CD4-positive, alpha-beta T cell treated with Interleukin-17A for 1 hour (primary cell): ENCODE measurements around the gene TMCC2.
"Not testable (repeated sequence)": the region's sequence is repeated elsewhere in the genome, so short reads cannot be mapped to it uniquely, and the experiment has no call there.

Source experiments
- DNase-seq: peaks from one replicate; pipeline ENCODE4 v3.0.0-alpha.2; 2020

The TMCC2 gene

GRCh38 chr1:205227584-205228013 is at the start of gene TMCC2:
TMCC2 (plus strand) TSS chr1:205227946; CDS start chr1:205228565, 619 bp downstream.
- DNase-seq = peak; percentile 81

GRCh38 chr1:205179842-205180241 is 47.9 kb upstream of the TMCC2 start:
- no peak for DNase-seq

- not testable (repeated sequence) for DNase-seq
These were observed 47.4 kb upstream of the TMCC2 start for GRCh38 chr1:205180331-205180730.

GRCh38 chr1:205182930-205183329 is 44.8 kb upstream of the TMCC2 start:
- no peak for DNase-seq

GRCh38 chr1:205183676-205184335 is 43.9 kb upstream of the TMCC2 start:
- DNase-seq = no peak

GRCh38 chr1:205186191-205186590 is 41.6 kb upstream of the TMCC2 start:
- DNase-seq = no peak

GRCh38 chr1:205187420-205187819 is 40.3 kb upstream of the TMCC2 start:
- no peak for DNase-seq

GRCh38 chr1:205188098-205188497 is 39.6 kb upstream of the TMCC2 start:
- DNase-seq = no peak

GRCh38 chr1:205188596-205188995 is 39.1 kb upstream of the TMCC2 start:
- no peak for DNase-seq

- DNase-seq = no peak
These were observed 38.6 kb upstream of the TMCC2 start for GRCh38 chr1:205189131-205189530.

GRCh38 chr1:205190845-205191577 is 36.7 kb upstream of the TMCC2 start:
- no peak for DNase-seq

GRCh38 chr1:205191622-205192021 is 36.1 kb upstream of the TMCC2 start:
- DNase-seq = no peak

GRCh38 chr1:205192287-205192686 is 35.5 kb upstream of the TMCC2 start:
- no peak for DNase-seq

- no peak for DNase-seq
These were observed 28.4 kb upstream of the TMCC2 start for GRCh38 chr1:205199090-205199930.

- DNase-seq = no peak
These were observed 27.8 kb upstream of the TMCC2 start for GRCh38 chr1:205199931-205200299.

- DNase-seq = no peak
These were observed 23.2 kb upstream of the TMCC2 start for GRCh38 chr1:205204552-205204951.

- no peak for DNase-seq
These were observed 22.7 kb upstream of the TMCC2 start for GRCh38 chr1:205205055-205205454.

- DNase-seq = no peak
These were observed 18.9 kb upstream of the TMCC2 start for GRCh38 chr1:205208811-205209210.

- DNase-seq = peak; percentile 10
These were observed 17.0 kb upstream of the TMCC2 start for GRCh38 chr1:205210756-205211168.

- peak; percentile 93 for DNase-seq
These were observed 16.4 kb upstream of the TMCC2 start, which contains the start of gene DSTYK for GRCh38 chr1:205211169-205211838. DSTYK (minus strand) TSS chr1:205211702; CDS start chr1:205211535, 167 bp downstream.

GRCh38 chr1:205211839-205212536 is 15.8 kb upstream of the TMCC2 start:
- DNase-seq = no peak

- DNase-seq = peak; percentile 15
These were observed 13.0 kb upstream of the TMCC2 start for GRCh38 chr1:205214756-205215155.
